GM12878 (cell line): ENCODE data around the gene HAVCR1. TPM values are rescaled to one million over a fixed set of nuclear protein-coding genes. Genes with fewer than 3 reads are reported as not detected.
A peak's percentile ranks its signal among the peaks of the same experiment; 100 is the strongest.
"Not testable (repeated sequence)": the region's sequence is repeated elsewhere in the genome, so short reads cannot be mapped to it uniquely, and the experiment has no call there.

Experiments
- ATAC-seq: fragments of 200-7000 bp; cut with Tn5 transposase; 3 replicates; pipeline ENCODE4 v1.9.1; 2020; ENCODE audit warnings: mild to moderate bottlenecking, moderate library complexity
- BruUV-seq: library from RNA; stranded (reverse); fragments of 400-500 nt; replicated peaks from 2 replicates; lab custom pipeline; 2021; lab: Mats Ljungman, UMichigan
- CTCF ChIA-PET: fragments of 300-600 bp; sonication (Branson Sonifier 250); formaldehyde crosslinking; extraction: SDS; loops from one replicate; lab custom pipeline; 2021; ENCODE audit warnings: inconsistent platforms; lab: Yijun Ruan, JAX
- POLR2A ChIA-PET: fragments of 350-600 bp; formaldehyde crosslinking; extraction: SDS; loops from one replicate; lab custom pipeline; 2021; ENCODE audit warnings: inconsistent platforms; lab: Charles Lee
- RAD21 ChIA-PET: fragments of 300-600 bp; sonication (Branson Sonifier 250); formaldehyde crosslinking; loops from one replicate; lab custom pipeline; 2023; ENCODE audit warnings: antibody characterized with exemption; ENCODE audit not compliant: unreplicated experiment; lab: Charles Lee
- SMC1A ChIA-PET: fragments of 300-600 bp; sonication (Branson Sonifier 250); formaldehyde crosslinking; loops from one replicate; lab custom pipeline; 2023; ENCODE audit not compliant: unreplicated experiment, uncharacterized antibody; lab: Charles Lee
- DNase-seq: peaks from one replicate; pipeline ENCODE4 v3.0.0-alpha.2; 2011; ENCODE audit warnings: low read depth, low spot score
- FAIRE-seq: peaks from 3 replicates; lab custom pipeline; 2011; peaks lifted over from hg19 to GRCh38; lab: Jason Lieb, UNC
- H2AFZ ChIP-seq: 2 replicates; pipeline ENCODE4 v1.6.0; 2011; ENCODE audit warnings: low read depth, low read length, control low read depth; ENCODE audit not compliant: control insufficient read depth
- H3K27ac ChIP-seq: 2 replicates; pipeline ENCODE4 v1.5.1; 2011; ENCODE audit warnings: control low read depth; ENCODE audit not compliant: control insufficient read depth, insufficient read depth
- H3K27me3 ChIP-seq, 2 experiments: replicated peaks in 1 of 2; 2 replicates each; pipeline versions ENCODE4 v1.6.0 to v1.6.1; 2011; ENCODE audit warnings: low read length in 1 of 2; ENCODE audit not compliant: control insufficient read depth in 2 of 2, insufficient read depth in 2 of 2
- H3K36me3 ChIP-seq, 2 experiments: 2 replicates each; pipeline ENCODE4 v1.5.1; 2011; ENCODE audit warnings: low read length in 1 of 2; ENCODE audit not compliant: control insufficient read depth in 2 of 2, insufficient read depth in 2 of 2
- H3K4me1 ChIP-seq: 2 replicates; pipeline ENCODE4 v1.6.1; 2011; ENCODE audit warnings: mild to moderate bottlenecking, low read length, moderate library complexity, mixed read lengths; ENCODE audit not compliant: control insufficient read depth, insufficient read depth
- H3K4me2 ChIP-seq: 2 replicates; pipeline ENCODE4 v1.6.0; 2011; ENCODE audit warnings: control low read depth; ENCODE audit not compliant: control insufficient read depth, insufficient read depth
- H3K4me3 ChIP-seq: fragments of 200-600 bp; sonication (generic); 2 replicates; pipeline ENCODE4 v1.5.1; 2016
- H3K79me2 ChIP-seq: 2 replicates; pipeline ENCODE4 v1.6.0; 2011; ENCODE audit warnings: low read length; ENCODE audit not compliant: control insufficient read depth, insufficient read depth
- H3K9ac ChIP-seq: 2 replicates; pipeline ENCODE4 v1.8.0; 2011; ENCODE audit warnings: low read length, control low read depth, mixed read lengths; ENCODE audit not compliant: control insufficient read depth, insufficient read depth
- H3K9me3 ChIP-seq: replicated peaks from 3 replicates; pipeline ENCODE4 v1.5.1; 2011; ENCODE audit warnings: mild to moderate bottlenecking, low read length; ENCODE audit not compliant: control insufficient read depth, insufficient read depth
- H4K20me1 ChIP-seq: 2 replicates; pipeline ENCODE4 v1.6.0; 2011; ENCODE audit not compliant: control insufficient read depth, insufficient read depth
- ATF2 ChIP-seq: IDR thresholded peaks from 2 replicates; pipeline ENCODE4 v1.6.1; 2012; ENCODE audit warnings: low read length, inconsistent platforms
- BCLAF1 ChIP-seq: fragments of 450-650 bp; IDR thresholded peaks from 2 replicates; pipeline ENCODE4 v1.6.1; 2017; ENCODE audit warnings: antibody characterized with exemption, mild to moderate bottlenecking, moderate library complexity
- CEBPB ChIP-seq, 2 experiments: fragments of 150-350 bp in 1 of 2; IDR thresholded peaks; 2 replicates each; pipeline ENCODE4 v1.6.1; 2012 to 2014; ENCODE audit warnings: low read depth in 2 of 2, low read length in 2 of 2, borderline replicate concordance in 1 of 2, inconsistent platforms in 1 of 2
- EED ChIP-seq: sonication (generic); IDR thresholded peaks from 2 replicates; pipeline ENCODE4 v1.6.1; 2016; ENCODE audit warnings: antibody characterized with exemption, low read depth
- MEF2A ChIP-seq: IDR thresholded peaks from 2 replicates; pipeline ENCODE4 v1.6.1; 2011; ENCODE audit warnings: low read depth, mild to moderate bottlenecking, low read length, moderate library complexity; ENCODE audit not compliant: insufficient read depth
- POLR2AphosphoS5 ChIP-seq: IDR thresholded peaks from 2 replicates; pipeline ENCODE4 v1.6.1; 2011; ENCODE audit warnings: mild to moderate bottlenecking, low read length, inconsistent platforms
- RUNX3 ChIP-seq: IDR thresholded peaks from 2 replicates; pipeline ENCODE4 v1.6.1; 2012; ENCODE audit warnings: low read length, inconsistent platforms
- SREBF2 ChIP-seq: IDR thresholded peaks from 2 replicates; pipeline ENCODE4 v1.6.1; 2012; ENCODE audit warnings: mild to moderate bottlenecking, low read length
- WGBS: methylation state at CpG from one replicate; pipeline ENCODE4 v1.1.6; 2016; ENCODE audit warnings: low lambda C conversion rate; ENCODE audit not compliant: insufficient replicate concordance, insufficient coverage; ENCODE audit errors: missing lambda C conversion rate; 5-methylcytosine and 5-hydroxymethylcytosine counted together
- in situ Hi-C: fragments of 300-500 bp; cut with MboI; formaldehyde crosslinking; loops from 9 replicates; pipeline ENCODE4 v1.14.3; 2018; ENCODE audit warnings: mixed read lengths
- intact Hi-C: fragments of 100-400 bp; cut with micrococcal nuclease; formaldehyde crosslinking; loops from one replicate; pipeline ENCODE4 v1.14.2; 2022; ENCODE audit not compliant: unreplicated experiment
- polyA plus RNA-seq, 11 experiments: library from polyadenylated mRNA; depleted of rRNA in 4 of 11; unstranded in 6 of 11; stranded (reverse) in 5 of 11; fragments of >200 nt; fragmentation: Nextera tagmentation in 4 of 11; fragmentation: Illumina TruSeq in 1 of 11; extraction: Ambion mirVana in 4 of 11; extraction: Trizol in 1 of 11; gene quantifications; 1 replicate in 1 of 11; 2 replicates in 10 of 11; pipeline versions ENCODE4 v1.2.1 to v1.2.3, GENCODE V29; 2011 to 2016; ENCODE audit warnings: inconsistent platforms in 2 of 11, missing spikeins in 2 of 11, low read depth in 1 of 11
- total RNA-seq, 4 experiments: library from RNA; depleted of rRNA in 3 of 4; stranded (reverse); fragments of >200 nt in 3 of 4; fragmentation: Illumina TruSeq in 1 of 4; extraction: Trizol in 1 of 4; gene quantifications; 2 replicates each; pipeline versions ENCODE4 v1.2.1 to v1.2.3, GENCODE V29; 2013 to 2021

The HAVCR1 gene
- total and polyA plus RNA-seq, 10 of the 15 experiments (the other 5 are each of a cell fraction or from before 2014, with no cell fraction given): 0.08 to 0.45 TPM; not detected in 8

GRCh38 chr5:157038568-157039187 is 20.2 kb downstream of the HAVCR1 start:
- H3K4me3 ChIP-seq: no peak overlapping the region
- RAD21 ChIA-PET: interaction anchor here (1.5 kb wide), 1 partner anchor 77 kb away, joined by 3 read pairs; no protein-coding TSS in a partner anchor
- H3K4me2 ChIP-seq: no peak overlapping the region
- CTCF ChIA-PET: interaction anchor here (0.7 kb wide), 2 partner anchors 95 to 837 kb away, joined by 3 read pairs; no protein-coding TSS in a partner anchor
- POLR2A ChIA-PET: interaction anchor here (0.6 kb wide), 1 partner anchor 10 kb away, joined by 3 read pairs; no protein-coding TSS in a partner anchor
- ATAC-seq (peak; percentile 59), FAIRE-seq (no peak), DNase-seq (no peak)
- in situ Hi-C loops: no loop called here
- peaks cover 7% of the 10 kb centered on the region; the same call in 1 of the 2 replicates for H3K4me1 ChIP-seq
- H3K9me3 ChIP-seq: no peaks in the 10 kb centered on the region
- no peak overlapping the region for H3K9ac ChIP-seq
- no peaks in the 10 kb centered on the region for H3K36me3 ChIP-seq
- no peak overlapping the region for H2AFZ ChIP-seq
- no peaks in the 10 kb centered on the region for H3K79me2 ChIP-seq
- intact Hi-C loops: no loop called here
- SMC1A ChIA-PET: interaction anchor here (0.8 to 1.3 kb wide), 2 partner anchors 9 to 92 kb away, joined by 3 read pairs; no protein-coding TSS in a partner anchor
- TF ChIP-seq RUNX3 (peak; percentile 61), CEBPB (IDR thresholded peaks at IDR 0.05; ENCODE audit: borderline replicate concordance in 1 of 2, low read depth in 2 of 2, low read length in 2 of 2) (no peak), ATF2 (no peak), BCLAF1 (no peak), MEF2A (no peak), POLR2AphosphoS5 (no peak), SREBF2 (no peak), EED (peak; percentile 35; the same call in 1 of the 2 replicates)
- BruUV-seq: no TSS peak
- no peaks in the 10 kb centered on the region for H3K27me3 ChIP-seq
- 33% methylated on average over 5 of the region's 5 CpGs for WGBS
- no peak overlapping the region for H3K27ac ChIP-seq
- no peaks in the 10 kb centered on the region for H4K20me1 ChIP-seq

- H3K9ac ChIP-seq, in situ Hi-C loops, H3K27me3 ChIP-seq, H2AFZ ChIP-seq, H3K9me3 ChIP-seq, ATAC-seq, H3K4me1 ChIP-seq, H3K36me3 ChIP-seq, DNase-seq, H3K4me3 ChIP-seq, intact Hi-C loops, H4K20me1 ChIP-seq, POLR2A ChIA-PET, H3K79me2 ChIP-seq, H3K4me2 ChIP-seq, FAIRE-seq, BruUV-seq, H3K27ac ChIP-seq: not testable (repeated sequence)
- 76% methylated on average over 17 of the region's 17 CpGs for WGBS
- ChIA-PET RAD21 (interaction anchor here (1.0 kb wide), 1 partner anchor 97 kb away, joined by 3 read pairs; no protein-coding TSS in a partner anchor), CTCF (interaction anchor here (1.2 kb wide), 1 partner anchor 9 kb away, joined by 6 read pairs; no protein-coding TSS in a partner anchor), SMC1A (interaction anchor here (0.7 kb wide), 1 partner anchor 12 kb away, joined by 3 read pairs; no protein-coding TSS in a partner anchor)
Measured at GRCh38 chr5:157034106-157035072, 24.5 kb downstream of the HAVCR1 start.
